Measurements from ENCODE around the gene RNF208. TPM values are rescaled to one million over a fixed set of nuclear protein-coding genes. Genes with fewer than 3 reads are reported as not detected.

Gene RNF208
- total RNA-seq, 1 donor from 2014 or later = not detected

- no peak overlapping the region for H3K4me3 ChIP-seq (ENCODE audit: low read depth, low read length)
- TF ChIP-seq CTCF (IDR thresholded peaks at IDR 0.05; ENCODE audit: insufficient read depth, low read length, severe bottlenecking) = no peak
- no peak for FAIRE-seq
- H3K36me3 ChIP-seq (ENCODE audit: control insufficient read depth, insufficient read depth, low read length) = peaks cover 2% of the 10 kb centered on the region
- DNase-seq (ENCODE audit: low read depth) = no peak
- no peaks in the 10 kb centered on the region for H3K27me3 ChIP-seq (ENCODE audit: control insufficient read depth, insufficient read depth, low read length)
Observed at GRCh38 chr9:137202966-137203365, 19.1 kb downstream of the RNF208 start.

- Histone ChIP-seq H3K4me3 (ENCODE audit: low read depth, low read length) (peak overlapping the region; percentile 58), H3K36me3 (ENCODE audit: control insufficient read depth, insufficient read depth, low read length) (no peaks in the 10 kb centered on the region), H3K27me3 (ENCODE audit: control insufficient read depth, insufficient read depth, low read length) (no peaks in the 10 kb centered on the region)
- no peak for TF ChIP-seq CTCF (IDR thresholded peaks at IDR 0.05; ENCODE audit: insufficient read depth, low read length, severe bottlenecking)
- DNase-seq (ENCODE audit: low read depth) (no peak), FAIRE-seq (no peak)
Observed at GRCh38 chr9:137201205-137201868, 20.7 kb downstream of the RNF208 start.

GRCh38 chr9:137200311-137201204 is 21.5 kb downstream of the RNF208 start, which contains the start of gene TPRN:
TPRN (minus strand) TSS chr9:137200741; CDS start chr9:137200711, 30 bp downstream.
- H3K36me3 ChIP-seq (ENCODE audit: control insufficient read depth, insufficient read depth, low read length) = no peaks in the 10 kb centered on the region
- no peak for TF ChIP-seq CTCF (IDR thresholded peaks at IDR 0.05; ENCODE audit: insufficient read depth, low read length, severe bottlenecking)
- no peak for FAIRE-seq
- H3K27me3 ChIP-seq (ENCODE audit: control insufficient read depth, insufficient read depth, low read length) = no peaks in the 10 kb centered on the region
- DNase-seq (ENCODE audit: low read depth) = peak; percentile 92
- peak within 1 kb of the TSS; percentile 58 for H3K4me3 ChIP-seq (ENCODE audit: low read depth, low read length)

- H3K27me3 ChIP-seq (ENCODE audit: control insufficient read depth, insufficient read depth, low read length) = no peaks in the 10 kb centered on the region
- FAIRE-seq = no peak
- no peaks in the 10 kb centered on the region for H3K36me3 ChIP-seq (ENCODE audit: control insufficient read depth, insufficient read depth, low read length)
- no peak for DNase-seq (ENCODE audit: low read depth)
- H3K4me3 ChIP-seq (ENCODE audit: low read depth, low read length) = peak overlapping the region; percentile 33
- no peak for TF ChIP-seq CTCF (IDR thresholded peaks at IDR 0.05; ENCODE audit: insufficient read depth, low read length, severe bottlenecking)
Observed at GRCh38 chr9:137199411-137200121, 22.5 kb downstream of the RNF208 start.

- no peak overlapping the region for H3K4me3 ChIP-seq (ENCODE audit: low read depth, low read length)
- no peaks in the 10 kb centered on the region for H3K27me3 ChIP-seq (ENCODE audit: control insufficient read depth, insufficient read depth, low read length)
- no peak for TF ChIP-seq CTCF (IDR thresholded peaks at IDR 0.05; ENCODE audit: insufficient read depth, low read length, severe bottlenecking)
- FAIRE-seq (no peak), DNase-seq (ENCODE audit: low read depth) (no peak)
- no peaks in the 10 kb centered on the region for H3K36me3 ChIP-seq (ENCODE audit: control insufficient read depth, insufficient read depth, low read length)
Observed at GRCh38 chr9:137198902-137199283, 23.1 kb downstream of the RNF208 start.
